Natural killer cell (primary cell): ENCODE results near the gene OR8D2. TPM values are rescaled to one million over a fixed set of nuclear protein-coding genes. Genes with fewer than 3 reads are reported as not detected.

Source experiments
- ATAC-seq, 3 donors: fragments of 150-1000 bp in 2 of 3; fragments of 200-7000 bp in 1 of 3; cut with Tn5 transposase; 1 replicate in 1 of 3; 2 replicates in 2 of 3; pipeline ENCODE4 v1.10.0; 2021; ENCODE audit warnings: mild to moderate bottlenecking in 2 of 3, moderate library complexity in 2 of 3
- DNase-seq, 2 donors: peaks; one replicate each; pipeline versions ENCODE4 v3.0.0 to v3.0.0-alpha.2; 2013 to 2021; ENCODE audit warnings: mixed read lengths in 1 of 2
- H3K27ac ChIP-seq: one replicate; pipeline ENCODE4 v1.5.1; 2013; ENCODE audit warnings: mild to moderate bottlenecking, low read length
- H3K27me3 ChIP-seq: one replicate; pipeline ENCODE4 v1.6.1; 2013; ENCODE audit warnings: low read length; ENCODE audit not compliant: control insufficient read depth, insufficient read depth
- H3K36me3 ChIP-seq: one replicate; pipeline ENCODE4 v1.6.1; 2013; ENCODE audit warnings: low read length; ENCODE audit not compliant: control insufficient read depth, insufficient read depth
- H3K4me1 ChIP-seq: one replicate; pipeline ENCODE4 v1.6.1; 2013; ENCODE audit warnings: low read length; ENCODE audit not compliant: control insufficient read depth, insufficient read depth
- H3K4me3 ChIP-seq: one replicate; pipeline ENCODE4 v1.5.1; 2013; ENCODE audit warnings: low read length
- H3K9me3 ChIP-seq: one replicate; pipeline ENCODE4 v1.6.1; 2013; ENCODE audit warnings: low read length; ENCODE audit not compliant: control insufficient read depth, insufficient read depth
- H3K27ac Mint-ChIP-seq, 2 donors: one replicate each; pipeline ENCODE4 v1.8.0; 2022; ENCODE audit warnings: mild to moderate bottlenecking in 2 of 2, mixed read lengths in 2 of 2, moderate library complexity in 1 of 2
- H3K27me3 Mint-ChIP-seq, 2 donors: one replicate each; pipeline ENCODE4 v1.8.0; 2022; ENCODE audit warnings: low read depth in 2 of 2, mixed read lengths in 2 of 2
- H3K36me3 Mint-ChIP-seq: one replicate; pipeline ENCODE4 v1.8.0; 2022; ENCODE audit warnings: mixed read lengths
- H3K4me1 Mint-ChIP-seq, 2 donors: one replicate each; pipeline ENCODE4 v1.8.0; 2022; ENCODE audit warnings: mixed read lengths in 2 of 2
- H3K4me3 Mint-ChIP-seq: one replicate; pipeline ENCODE4 v1.8.0; 2022; ENCODE audit warnings: mild to moderate bottlenecking, moderate library complexity, mixed read lengths
- H3K9me3 Mint-ChIP-seq, 2 donors: one replicate each; pipeline ENCODE4 v1.8.0; 2022; ENCODE audit warnings: mixed read lengths in 2 of 2
- WGBS: methylation state at CpG from one replicate; pipeline ENCODE4 v1.1.7; 2013; ENCODE audit warnings: missing lambda C conversion rate; ENCODE audit not compliant: insufficient coverage; 5-methylcytosine and 5-hydroxymethylcytosine counted together
- intact Hi-C: fragments of 100-400 bp; cut with micrococcal nuclease; formaldehyde crosslinking; loops from one replicate; pipeline ENCODE4 v1.14.2; 2022
- total RNA-seq, 4 donors: library from RNA; stranded (reverse); fragments of 120-200 nt in 1 of 4; gene quantifications; one replicate each; pipeline versions ENCODE4 v1.2.3 to v1.2.4, GENCODE V29; 2013 to 2022
- TF ChIP-seq, protein P1 (sequence below): fragments of 200-600 bp; IDR thresholded peaks from one replicate; pipeline ENCODE4 v1.8.0; 2022; ENCODE audit warnings: antibody characterized with exemption

Gene OR8D2
- total RNA-seq, 3 donors from 2014 or later (not counting 1 experiment from before 2014, with no cell fraction given), result not detected

DNA sequence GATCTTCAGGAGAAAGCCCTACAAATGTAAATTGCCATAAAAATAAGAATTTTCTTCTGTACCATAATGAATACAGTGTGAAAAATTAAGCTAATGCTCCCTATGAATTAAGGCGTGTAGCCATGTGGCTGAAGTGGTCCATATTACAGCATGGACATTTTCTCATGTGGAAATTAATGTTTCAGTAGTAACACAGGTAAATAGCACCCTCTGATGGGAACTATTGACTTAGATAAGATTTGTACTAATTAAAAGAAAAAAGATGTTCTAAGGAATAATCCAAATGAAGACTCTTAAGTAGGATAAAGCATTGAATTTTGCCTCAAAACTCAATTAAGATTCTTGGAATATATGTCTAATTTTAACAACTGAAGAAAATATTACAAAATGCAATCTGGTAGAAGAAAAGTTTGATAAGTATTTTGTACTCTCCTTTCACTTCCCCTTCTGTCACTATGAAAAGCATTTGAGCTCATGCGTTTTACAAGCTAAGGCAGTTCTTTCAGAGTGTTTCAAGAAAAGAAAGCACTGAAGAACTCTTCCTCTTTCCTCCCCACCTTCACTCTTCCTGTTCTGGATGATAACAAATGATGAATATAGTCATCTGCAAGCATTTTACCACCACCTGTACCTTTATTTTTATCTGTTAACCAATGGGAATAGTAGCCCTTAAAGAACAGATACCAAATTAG is 9.9 kb upstream of the OR8D2 start:
- Mint-ChIP-seq H3K9me3 (peaks cover 2 to 3% of the 10 kb centered on the region in 2 donors), H3K27me3 (no peaks in the 10 kb centered on the region), H3K4me1 (peaks cover 4 to 14% of the 10 kb centered on the region in 2 donors), H3K36me3 (no peaks in the 10 kb centered on the region), H3K27ac (no peak overlapping the region), H3K4me3 (no peak overlapping the region)
- no peaks in the 10 kb centered on the region for H3K36me3 ChIP-seq
- no peak overlapping the region for H3K4me3 ChIP-seq
- WGBS, result 67% methylated on average over 1 of the region's 2 CpGs
- H3K9me3 ChIP-seq, result no peaks in the 10 kb centered on the region
- peaks cover 3% of the 10 kb centered on the region for H3K4me1 ChIP-seq
- TF ChIP-seq, protein P1, sequence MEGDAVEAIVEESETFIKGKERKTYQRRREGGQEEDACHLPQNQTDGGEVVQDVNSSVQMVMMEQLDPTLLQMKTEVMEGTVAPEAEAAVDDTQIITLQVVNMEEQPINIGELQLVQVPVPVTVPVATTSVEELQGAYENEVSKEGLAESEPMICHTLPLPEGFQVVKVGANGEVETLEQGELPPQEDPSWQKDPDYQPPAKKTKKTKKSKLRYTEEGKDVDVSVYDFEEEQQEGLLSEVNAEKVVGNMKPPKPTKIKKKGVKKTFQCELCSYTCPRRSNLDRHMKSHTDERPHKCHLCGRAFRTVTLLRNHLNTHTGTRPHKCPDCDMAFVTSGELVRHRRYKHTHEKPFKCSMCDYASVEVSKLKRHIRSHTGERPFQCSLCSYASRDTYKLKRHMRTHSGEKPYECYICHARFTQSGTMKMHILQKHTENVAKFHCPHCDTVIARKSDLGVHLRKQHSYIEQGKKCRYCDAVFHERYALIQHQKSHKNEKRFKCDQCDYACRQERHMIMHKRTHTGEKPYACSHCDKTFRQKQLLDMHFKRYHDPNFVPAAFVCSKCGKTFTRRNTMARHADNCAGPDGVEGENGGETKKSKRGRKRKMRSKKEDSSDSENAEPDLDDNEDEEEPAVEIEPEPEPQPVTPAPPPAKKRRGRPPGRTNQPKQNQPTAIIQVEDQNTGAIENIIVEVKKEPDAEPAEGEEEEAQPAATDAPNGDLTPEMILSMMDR, result no peak
- intact Hi-C loops, result no loop called here
- no peak for DNase-seq
- H3K27ac ChIP-seq, result no peak overlapping the region
- ATAC-seq, result no peak
- H3K27me3 ChIP-seq, result no peaks in the 10 kb centered on the region

DNA sequence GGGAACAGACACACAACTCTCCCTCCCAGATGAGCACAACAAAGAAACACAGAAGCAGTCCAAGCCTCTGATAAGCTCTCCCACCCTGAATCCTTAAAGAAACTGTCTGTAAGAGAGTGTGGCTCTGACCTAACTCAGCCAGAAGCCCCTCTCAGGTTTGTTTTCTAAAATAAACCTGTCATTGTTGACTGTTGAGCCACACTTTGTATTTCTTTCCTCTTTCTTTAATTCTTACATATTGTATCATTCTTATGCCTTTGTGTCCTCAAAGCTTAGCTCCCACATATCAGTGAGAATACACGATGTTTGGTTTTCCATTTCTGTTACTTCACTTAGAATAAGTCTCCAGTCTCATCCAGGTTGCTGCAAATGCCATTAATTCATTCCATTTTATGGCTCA is 7.8 kb upstream of the OR8D2 start:
- Mint-ChIP-seq H3K9me3 (peaks cover 2 to 5% of the 10 kb centered on the region in 2 donors), H3K36me3 (no peaks in the 10 kb centered on the region), H3K27me3 (no peaks in the 10 kb centered on the region), H3K27ac (no peak overlapping the region), H3K4me1 (peaks cover 4 to 22% of the 10 kb centered on the region in 2 donors), H3K4me3 (no peak overlapping the region)
- 100% methylated on average over 1 of the region's 1 CpG for WGBS
- H3K36me3 ChIP-seq, result no peaks in the 10 kb centered on the region
- no peak overlapping the region for H3K4me3 ChIP-seq
- peaks cover 3% of the 10 kb centered on the region for H3K4me1 ChIP-seq
- ATAC-seq (no peak), DNase-seq (no peak)
- no peaks in the 10 kb centered on the region for H3K27me3 ChIP-seq
- intact Hi-C loops, result no loop called here
- TF ChIP-seq, protein P1, result no peak
- H3K9me3 ChIP-seq, result no peaks in the 10 kb centered on the region
- no peak overlapping the region for H3K27ac ChIP-seq

DNA sequence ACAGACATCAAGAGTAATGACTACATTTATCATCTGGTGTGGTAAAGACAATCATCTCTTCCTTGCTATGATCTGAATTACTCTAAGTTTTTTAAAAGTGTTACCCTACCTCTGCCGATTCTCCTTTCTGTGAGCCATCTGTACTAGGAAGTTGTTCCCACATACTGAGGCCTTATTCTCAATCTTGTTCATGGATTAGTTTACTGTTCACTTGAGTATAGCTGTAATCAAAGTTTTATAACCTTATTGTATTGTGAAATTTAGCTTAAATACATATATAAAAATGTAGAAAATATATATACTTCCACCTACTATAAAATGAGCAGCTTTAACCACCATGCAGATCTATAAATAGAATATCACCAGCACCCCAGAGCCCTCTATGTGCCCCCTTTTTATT is 2.4 kb upstream of the OR8D2 start:
- Histone ChIP-seq H3K36me3 (no peaks in the 10 kb centered on the region), H3K27me3 (no peaks in the 10 kb centered on the region), H3K9me3 (no peaks in the 10 kb centered on the region), H3K27ac (no peak overlapping the region), H3K4me1 (peaks cover 3% of the 10 kb centered on the region), H3K4me3 (no peak overlapping the region)
- H3K36me3 Mint-ChIP-seq, result no peaks in the 10 kb centered on the region
- H3K4me1 Mint-ChIP-seq, result peaks cover 0 to 15% of the 10 kb centered on the region in 2 donors
- no peak overlapping the region for H3K4me3 Mint-ChIP-seq
- intact Hi-C loops, result no loop called here
- H3K27ac Mint-ChIP-seq, result no peak overlapping the region
- peaks cover 2 to 7% of the 10 kb centered on the region in 2 donors for H3K27me3 Mint-ChIP-seq
- DNase-seq (no peak), ATAC-seq (no peak)
- TF ChIP-seq, protein P1, result no peak
- H3K9me3 Mint-ChIP-seq, result peaks cover 0 to 5% of the 10 kb centered on the region in 2 donors
- 86% methylated on average over 1 of the region's 1 CpG for WGBS

DNA sequence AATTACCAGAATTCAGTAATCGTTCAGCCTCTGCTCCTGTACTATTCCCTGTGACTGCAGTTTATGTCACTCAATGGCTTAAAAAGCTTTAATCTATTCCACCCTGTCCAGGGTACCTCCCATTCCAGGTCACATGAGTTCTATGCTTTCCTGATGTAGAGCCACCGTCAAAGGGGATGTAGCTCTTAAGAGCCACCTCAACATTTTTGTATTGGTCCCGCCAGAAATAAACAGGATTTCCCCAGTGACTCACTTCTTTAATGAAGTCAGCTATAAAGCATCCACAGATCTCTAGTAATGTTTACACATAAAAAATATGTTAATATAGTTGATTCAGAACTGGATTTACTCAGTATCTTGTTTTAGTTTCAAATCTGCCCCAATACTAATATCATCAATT is 4.9 kb downstream of the OR8D2 start:
- Mint-ChIP-seq H3K27me3 (peaks cover 10 to 16% of the 10 kb centered on the region in 2 donors), H3K27ac (no peak overlapping the region), H3K4me1 (no peaks in the 10 kb centered on the region), H3K9me3 (peaks cover 0 to 5% of the 10 kb centered on the region in 2 donors), H3K4me3 (no peak overlapping the region), H3K36me3 (no peaks in the 10 kb centered on the region)
- no peaks in the 10 kb centered on the region for H3K9me3 ChIP-seq
- H3K4me3 ChIP-seq, result no peak overlapping the region
- H3K27ac ChIP-seq, result no peak overlapping the region
- 47% methylated on average over 3 of the region's 3 CpGs for WGBS
- ATAC-seq, result no peak
- no peaks in the 10 kb centered on the region for H3K27me3 ChIP-seq
- intact Hi-C loops, result no loop called here
- DNase-seq, result no peak
- H3K36me3 ChIP-seq, result no peaks in the 10 kb centered on the region
- TF ChIP-seq, protein P1, result no peak
- H3K4me1 ChIP-seq, result no peaks in the 10 kb centered on the region
